Fibroblast of the aortic adventitia (primary cell): ENCODE data around the gene ERICH2. TPM values are rescaled to one million over a fixed set of nuclear protein-coding genes. Genes with fewer than 3 reads are reported as not detected.

Experiments
- DNase-seq: peaks from one replicate; pipeline ENCODE4 v3.0.0-alpha.2; 2010; ENCODE audit warnings: low read depth
- H3K4me3 ChIP-seq: 2 replicates; pipeline ENCODE4 v1.5.1; 2011; ENCODE audit warnings: low read depth, mild to moderate bottlenecking, control low read depth, low read length, moderate library complexity
- total RNA-seq: library from RNA; depleted of rRNA; stranded (reverse); fragments of >200 nt; gene quantifications from 2 replicates; pipeline ENCODE4 v1.2.3, GENCODE V29; 2012; ENCODE audit warnings: low replicate concordance
- TF ChIP-seq, protein P1 (sequence below): IDR thresholded peaks from 2 replicates; pipeline ENCODE4 v1.5.1; 2011; ENCODE audit warnings: mild to moderate bottlenecking, low read length, control low read depth, inconsistent platforms; ENCODE audit not compliant: insufficient read depth

The ERICH2 gene
- total RNA-seq, 1 donor = not detected

DNA sequence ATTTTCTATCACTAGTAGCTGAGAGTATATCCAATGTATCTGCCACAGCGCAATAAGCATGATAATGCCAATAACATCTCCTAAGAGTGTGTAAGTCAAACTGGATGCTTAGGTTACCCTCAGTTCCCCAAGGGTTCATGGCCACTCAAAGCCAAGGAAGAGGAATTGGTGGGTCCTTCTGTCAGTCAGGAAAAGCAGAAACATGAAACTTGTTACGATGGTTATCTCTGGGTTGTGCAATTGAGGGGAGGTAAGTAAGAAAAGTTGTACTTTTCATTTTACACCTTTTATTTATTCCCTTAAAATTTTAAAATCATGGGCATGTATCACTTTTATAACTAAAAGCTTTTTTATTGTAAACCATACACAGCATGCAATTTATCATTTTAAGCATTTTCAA is 36.4 kb downstream of the ERICH2 start:
- no peak overlapping the region for H3K4me3 ChIP-seq
- TF ChIP-seq, protein P1, sequence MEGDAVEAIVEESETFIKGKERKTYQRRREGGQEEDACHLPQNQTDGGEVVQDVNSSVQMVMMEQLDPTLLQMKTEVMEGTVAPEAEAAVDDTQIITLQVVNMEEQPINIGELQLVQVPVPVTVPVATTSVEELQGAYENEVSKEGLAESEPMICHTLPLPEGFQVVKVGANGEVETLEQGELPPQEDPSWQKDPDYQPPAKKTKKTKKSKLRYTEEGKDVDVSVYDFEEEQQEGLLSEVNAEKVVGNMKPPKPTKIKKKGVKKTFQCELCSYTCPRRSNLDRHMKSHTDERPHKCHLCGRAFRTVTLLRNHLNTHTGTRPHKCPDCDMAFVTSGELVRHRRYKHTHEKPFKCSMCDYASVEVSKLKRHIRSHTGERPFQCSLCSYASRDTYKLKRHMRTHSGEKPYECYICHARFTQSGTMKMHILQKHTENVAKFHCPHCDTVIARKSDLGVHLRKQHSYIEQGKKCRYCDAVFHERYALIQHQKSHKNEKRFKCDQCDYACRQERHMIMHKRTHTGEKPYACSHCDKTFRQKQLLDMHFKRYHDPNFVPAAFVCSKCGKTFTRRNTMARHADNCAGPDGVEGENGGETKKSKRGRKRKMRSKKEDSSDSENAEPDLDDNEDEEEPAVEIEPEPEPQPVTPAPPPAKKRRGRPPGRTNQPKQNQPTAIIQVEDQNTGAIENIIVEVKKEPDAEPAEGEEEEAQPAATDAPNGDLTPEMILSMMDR = no peak
- no peak for DNase-seq

DNA sequence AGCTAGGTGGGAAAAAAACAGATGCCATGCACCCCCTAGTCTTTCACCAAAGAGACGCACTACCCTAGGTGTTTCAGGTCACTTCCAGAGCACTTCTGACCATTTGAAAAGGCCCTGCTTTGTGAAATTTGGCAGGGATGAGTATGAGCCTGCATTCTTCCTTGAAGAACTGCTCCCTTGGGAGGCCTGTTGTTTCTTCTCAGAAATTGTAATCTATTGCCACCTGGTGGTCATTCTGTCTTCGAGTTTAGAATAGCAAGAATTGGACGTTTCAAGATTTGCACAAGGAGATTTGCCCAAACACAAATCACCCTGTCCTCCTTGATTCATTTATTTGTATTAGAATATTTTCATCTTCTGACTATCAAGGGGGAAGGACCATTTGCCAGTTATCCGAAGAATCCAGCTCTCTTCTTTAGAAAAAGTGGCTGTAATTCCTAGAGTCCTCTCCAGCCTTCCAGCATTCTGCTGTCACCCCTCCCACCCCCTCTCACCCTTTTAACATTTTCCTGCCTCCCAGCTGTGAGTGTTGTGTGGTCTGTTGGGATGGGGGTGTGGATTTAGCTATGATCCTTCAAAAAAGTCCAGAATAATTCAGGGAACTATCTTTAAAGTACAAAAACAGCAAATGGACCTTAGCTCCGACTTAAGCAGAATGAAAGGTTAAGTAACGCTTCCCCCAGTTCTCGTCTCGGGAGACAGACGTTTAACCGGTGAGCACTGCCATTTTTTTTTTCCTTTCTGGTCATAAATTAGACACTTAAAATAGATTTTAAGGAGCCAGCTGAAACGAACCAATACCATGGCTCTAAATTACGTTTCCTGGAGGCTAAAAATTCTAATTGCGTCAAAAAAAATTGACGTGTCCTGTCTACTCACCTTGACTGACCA is 42.8 kb downstream of the ERICH2 start:
- TF ChIP-seq, protein P1 = peak; percentile 53
- no peak overlapping the region for H3K4me3 ChIP-seq
- peak; percentile 98 for DNase-seq

DNA sequence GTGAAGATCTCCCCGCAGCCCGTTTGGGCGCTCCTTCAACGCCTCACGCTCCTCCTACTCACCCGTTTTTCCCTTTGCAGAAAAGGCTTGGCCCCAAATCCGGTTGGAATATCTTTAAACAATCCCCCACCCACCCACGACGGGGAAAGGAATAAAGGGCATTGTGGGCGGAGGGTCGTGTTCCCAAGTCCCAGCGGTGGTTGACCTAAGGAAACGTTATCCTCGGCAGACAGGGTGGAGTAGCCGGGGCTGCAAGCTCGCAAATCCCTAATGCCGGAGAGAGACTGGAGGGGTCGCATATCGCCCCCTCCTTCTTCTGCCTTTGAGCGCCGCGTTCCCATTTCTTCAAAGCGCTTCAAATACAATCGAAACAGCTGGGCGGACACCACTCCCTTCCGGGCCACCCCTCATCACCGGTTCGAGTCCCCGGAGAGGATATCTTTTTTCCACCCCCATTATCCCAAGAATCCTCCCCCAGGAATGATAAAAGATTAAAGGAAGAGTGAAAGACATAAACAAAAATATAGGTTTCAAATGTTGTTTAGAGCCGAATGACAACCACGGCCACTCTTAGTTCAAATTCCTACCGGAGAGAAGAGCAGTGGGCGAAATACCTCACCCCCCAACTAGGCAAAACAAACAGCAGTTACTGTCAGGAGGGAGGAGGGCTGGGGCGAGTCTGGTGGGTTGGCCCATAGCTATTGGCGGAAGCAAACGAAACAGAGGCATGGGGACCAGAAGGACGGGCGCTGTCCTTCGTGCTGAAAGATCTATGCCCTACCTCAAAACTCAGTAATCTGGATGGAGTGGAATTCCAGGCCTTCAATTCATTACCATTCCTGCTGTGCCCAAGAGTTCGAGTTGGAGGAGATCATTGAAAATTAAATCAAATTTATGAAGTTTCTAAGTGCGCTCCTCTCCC is 43.7 kb downstream of the ERICH2 start:
- TF ChIP-seq, protein P1 = no peak
- DNase-seq = peak; percentile 56
- no peak overlapping the region for H3K4me3 ChIP-seq

DNA sequence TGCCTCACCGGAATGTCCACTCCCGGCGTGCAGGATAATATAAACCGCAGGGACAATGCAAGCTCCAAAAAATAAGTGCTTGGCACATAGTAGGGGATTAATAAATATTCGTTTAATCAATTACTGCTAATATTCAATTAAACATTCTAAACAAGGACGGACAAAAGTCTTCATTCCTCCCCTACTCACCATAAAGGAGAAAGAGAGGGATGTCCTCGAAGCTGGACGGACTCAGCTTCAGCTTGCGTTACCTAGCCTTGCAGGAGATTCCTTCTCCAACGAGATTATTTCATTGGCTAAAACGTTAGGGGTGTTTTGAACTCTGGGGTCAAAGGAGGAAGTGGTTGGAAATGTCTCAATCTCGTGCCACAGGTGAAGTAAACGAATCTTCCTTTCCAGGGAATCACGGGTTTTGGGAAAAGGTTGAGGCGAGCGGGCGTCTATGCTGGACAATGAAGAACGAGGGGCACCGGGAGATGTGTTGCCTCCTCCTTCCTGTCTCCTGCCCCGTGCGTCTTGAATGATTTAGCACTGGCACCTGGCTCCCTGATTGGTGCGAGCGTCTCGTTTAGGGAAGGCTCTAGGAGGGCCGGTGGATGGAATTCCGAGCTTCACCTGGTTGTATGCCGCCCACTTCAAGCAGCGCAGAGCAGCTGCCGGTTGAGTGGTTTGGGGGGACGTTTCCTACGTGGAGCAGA is 44.5 kb downstream of the ERICH2 start:
- H3K4me3 ChIP-seq = no peak overlapping the region
- no peak for DNase-seq
- TF ChIP-seq, protein P1 = no peak

DNA sequence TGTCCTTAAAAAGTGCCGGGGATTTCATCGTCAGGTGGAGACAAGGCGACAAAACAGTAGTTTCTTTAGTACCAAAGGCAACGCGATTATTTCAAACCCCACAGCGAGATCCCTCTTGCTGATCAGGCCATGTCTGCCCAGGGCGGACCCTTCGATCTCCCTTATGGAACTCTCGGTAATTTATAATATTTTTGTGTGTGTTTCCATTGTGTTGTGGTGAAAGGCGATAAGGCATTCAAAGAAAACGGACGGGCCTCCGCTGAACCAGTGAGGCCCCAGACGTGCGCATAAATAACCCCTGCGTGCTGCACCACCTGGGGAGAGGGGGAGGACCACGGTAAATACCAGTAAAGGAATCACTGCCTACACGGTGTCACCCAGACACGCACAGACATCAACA is 45.1 kb downstream of the ERICH2 start:
- TF ChIP-seq, protein P1 = no peak
- no peak overlapping the region for H3K4me3 ChIP-seq
- DNase-seq = no peak

DNA sequence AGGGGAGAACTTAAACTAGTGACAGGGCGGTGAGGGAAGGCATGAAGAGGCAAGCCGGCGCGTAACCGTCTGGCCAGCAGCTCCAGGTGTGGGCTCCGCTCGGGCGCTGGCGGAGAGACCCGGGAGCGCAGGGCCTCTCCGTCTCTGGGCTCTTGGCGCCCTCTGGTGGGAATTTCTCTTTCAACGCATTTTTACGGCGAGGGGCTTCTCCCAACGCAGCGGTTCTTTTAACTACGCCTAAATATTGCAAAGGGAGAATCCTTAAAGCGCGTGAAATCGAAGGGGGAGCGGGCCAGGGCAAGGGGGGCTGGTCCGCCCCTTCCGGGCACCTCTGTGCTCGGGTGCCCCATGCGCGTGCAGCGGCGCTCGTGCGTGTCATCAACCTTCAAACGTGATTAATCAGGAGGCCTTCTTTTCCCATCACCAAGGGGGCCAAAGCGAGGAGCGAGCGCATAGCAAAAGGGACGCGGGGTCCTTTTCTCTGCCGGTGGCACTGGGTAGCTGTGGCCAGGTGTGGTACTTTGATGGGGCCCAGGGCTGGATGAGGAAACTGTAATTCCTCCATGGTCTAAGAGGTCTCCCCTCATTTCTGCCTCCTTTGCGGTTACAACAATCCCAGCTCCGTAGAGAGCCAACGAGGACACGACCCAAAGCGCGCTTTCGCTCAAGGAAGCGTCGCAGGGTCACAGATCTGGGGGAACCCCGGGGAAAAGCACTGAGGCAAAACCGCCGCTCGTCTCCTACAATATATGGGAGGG is 45.7 kb downstream of the ERICH2 start:
- peak; percentile 42 for DNase-seq
- TF ChIP-seq, protein P1 = peak; percentile 69
- H3K4me3 ChIP-seq = peak overlapping the region; percentile 5
